ENCODE measurements around the gene NAALADL2.

- TF ChIP-seq CTCF (IDR thresholded peaks at IDR 0.05; ENCODE audit: poor library complexity) (no peak), EZH2 (IDR thresholded peaks at IDR 0.05; ENCODE audit: borderline replicate concordance) (no peak), EZH2phosphoT487 (IDR thresholded peaks at IDR 0.05; ENCODE audit: low read depth, severe bottlenecking, unreplicated experiment) (no peak)
Measured at GRCh38 chr3:175764722-175765121, 905.6 kb downstream of the NAALADL2 start.

All from hepatocyte (in vitro differentiated cells).